ENCODE data around the gene PHRF1. TPM values are rescaled to one million over a fixed set of nuclear protein-coding genes. Genes with fewer than 3 reads are reported as not detected.
A peak's percentile ranks its signal among the peaks of the same experiment; 100 is the strongest.

Gene PHRF1
- total and polyA plus RNA-seq, 9 of the 15 experiments (the other 6 are each of a cell fraction or from before 2014, with no cell fraction given) = 0.07 to 37.2 (median 7.7) TPM

DNA sequence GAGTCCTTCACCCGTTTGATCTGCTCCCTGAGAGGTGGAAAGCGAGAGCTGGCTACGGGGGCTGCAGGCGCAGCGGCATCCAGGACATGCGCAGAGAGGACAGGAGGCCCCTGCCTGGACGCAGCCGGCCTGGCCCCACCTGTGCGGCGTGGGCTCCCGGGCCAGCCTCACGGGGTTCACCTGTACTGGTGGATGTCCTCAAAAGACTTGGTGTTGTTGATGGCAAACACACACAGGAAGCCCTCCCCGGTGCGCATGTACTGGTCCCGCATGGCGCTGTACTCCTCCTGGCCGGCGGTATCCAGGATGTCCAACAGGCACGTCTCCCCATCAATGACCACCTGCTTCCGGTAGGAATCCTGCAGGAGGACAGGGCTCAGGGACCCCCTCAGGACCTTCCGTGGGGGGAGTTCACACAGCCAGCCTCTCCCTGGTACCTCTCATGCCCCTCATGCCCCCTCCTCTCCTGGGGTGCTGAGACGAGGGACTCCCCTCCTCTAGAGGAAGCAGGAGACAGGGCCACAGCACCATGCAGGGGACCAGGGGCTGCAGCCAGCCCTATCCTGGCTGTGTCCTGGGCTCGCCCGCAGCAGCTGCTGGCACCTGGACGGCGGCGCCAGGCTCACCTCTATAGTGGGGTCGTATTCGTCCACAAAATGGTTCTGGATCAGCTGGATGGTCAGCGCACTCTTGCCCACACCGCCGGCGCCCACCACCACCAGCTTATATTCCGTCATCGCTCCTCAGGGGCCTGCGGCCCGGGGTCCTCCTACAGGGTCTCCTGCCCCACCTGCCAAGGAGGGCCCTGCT is 42.5 kb upstream of the PHRF1 start:
- H3K27ac ChIP-seq (ENCODE audit: extremely low read depth, low read depth, low read length) = no peak overlapping the region
- ChIA-PET POLR2A (interaction anchor here (0.6 to 1.1 kb wide), 5 partner anchors 15 to 1434 kb away, joined by 3 to 4 read pairs (median 3); no protein-coding TSS in a partner anchor), CTCF (ENCODE audit: low intra/inter-chr PET ratio) (interaction anchor here (0.5 kb wide), 1 partner anchor 15 kb away, joined by 3 read pairs; no protein-coding TSS in a partner anchor)
- intact Hi-C loops (cut with micrococcal nuclease) = no loop called here
- no peak for TF ChIP-seq ZFP36 (IDR thresholded peaks at IDR 0.05; ENCODE audit: low read depth, low read length, partially characterized antibody)
- TF ChIP-seq, protein P1, sequence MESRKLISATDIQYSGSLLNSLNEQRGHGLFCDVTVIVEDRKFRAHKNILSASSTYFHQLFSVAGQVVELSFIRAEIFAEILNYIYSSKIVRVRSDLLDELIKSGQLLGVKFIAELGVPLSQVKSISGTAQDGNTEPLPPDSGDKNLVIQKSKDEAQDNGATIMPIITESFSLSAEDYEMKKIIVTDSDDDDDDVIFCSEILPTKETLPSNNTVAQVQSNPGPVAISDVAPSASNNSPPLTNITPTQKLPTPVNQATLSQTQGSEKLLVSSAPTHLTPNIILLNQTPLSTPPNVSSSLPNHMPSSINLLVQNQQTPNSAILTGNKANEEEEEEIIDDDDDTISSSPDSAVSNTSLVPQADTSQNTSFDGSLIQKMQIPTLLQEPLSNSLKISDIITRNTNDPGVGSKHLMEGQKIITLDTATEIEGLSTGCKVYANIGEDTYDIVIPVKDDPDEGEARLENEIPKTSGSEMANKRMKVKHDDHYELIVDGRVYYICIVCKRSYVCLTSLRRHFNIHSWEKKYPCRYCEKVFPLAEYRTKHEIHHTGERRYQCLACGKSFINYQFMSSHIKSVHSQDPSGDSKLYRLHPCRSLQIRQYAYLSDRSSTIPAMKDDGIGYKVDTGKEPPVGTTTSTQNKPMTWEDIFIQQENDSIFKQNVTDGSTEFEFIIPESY (CRISPR knock-in tag; IDR thresholded peaks at IDR 0.05) = peak; percentile 95
- in situ Hi-C loops (cut with MboI) = no loop called here
- H3K9ac ChIP-seq (ENCODE audit: insufficient read depth in 1 of 2, low read depth in 2 of 2, low read length in 2 of 2) = peak overlapping the region in 1 of 2 experiments; percentile 95; a peak in 1 of 4 replicates
- ATAC-seq = no peak
- H3K4me1 ChIP-seq (replicated peaks in 1 of 2; ENCODE audit: control insufficient read depth in 2 of 2, insufficient read depth in 2 of 2, low read length in 2 of 2) = peaks cover 22 to 87% of the 10 kb centered on the region in 2 experiments
- peaks cover 3% of the 10 kb centered on the region for H3K9me1 ChIP-seq (ENCODE audit: control insufficient read depth, insufficient read depth, low read length)
- FAIRE-seq = no peak
- peaks cover 17% of the 10 kb centered on the region for H3K79me2 ChIP-seq (ENCODE audit: control insufficient read depth, insufficient read depth, low read length)
- H3K4me3 ChIP-seq = peak overlapping the region; percentile 78
- no peak overlapping the region for H2AFZ ChIP-seq (ENCODE audit: low read depth, low read length)
- H4K20me1 ChIP-seq (replicated peaks; ENCODE audit: control insufficient read depth, insufficient read depth, low read length) = 0 out of 2 replicates have a peak, but pooled peaks cover 4% of the 10 kb centered on the region
- WGBS (ENCODE audit: insufficient coverage, low coverage, missing lambda C conversion rate) = 95% methylated on average over 33 of the region's 37 CpGs
- no peak for DNase-seq (ENCODE audit: extremely low read depth in 1 of 4, low spot score in 3 of 4)
- no peaks in the 10 kb centered on the region for H3K9me3 ChIP-seq (replicated peaks; ENCODE audit: control insufficient read depth, insufficient read depth, low read depth, low read length)
- no peaks in the 10 kb centered on the region for H3K27me3 ChIP-seq (ENCODE audit: control insufficient read depth in 2 of 2, insufficient read depth in 2 of 2, low read length in 2 of 2)
- H3K4me2 ChIP-seq (ENCODE audit: insufficient read depth, low read length) = peak overlapping the region; percentile 78
- TSS peak; percentile 72 for BruUV-seq (replicated peaks)
- peaks cover 35% of the 10 kb centered on the region; the same call in 1 of the 3 replicates for H3K36me3 ChIP-seq (ENCODE audit: control insufficient read depth, insufficient read depth, low read length)

Data from K562 (cell line).